ENCODE measurements around the gene PILRA.
A peak's percentile ranks its signal among the peaks of the same experiment; 100 is the strongest.

Gene PILRA

DNA sequence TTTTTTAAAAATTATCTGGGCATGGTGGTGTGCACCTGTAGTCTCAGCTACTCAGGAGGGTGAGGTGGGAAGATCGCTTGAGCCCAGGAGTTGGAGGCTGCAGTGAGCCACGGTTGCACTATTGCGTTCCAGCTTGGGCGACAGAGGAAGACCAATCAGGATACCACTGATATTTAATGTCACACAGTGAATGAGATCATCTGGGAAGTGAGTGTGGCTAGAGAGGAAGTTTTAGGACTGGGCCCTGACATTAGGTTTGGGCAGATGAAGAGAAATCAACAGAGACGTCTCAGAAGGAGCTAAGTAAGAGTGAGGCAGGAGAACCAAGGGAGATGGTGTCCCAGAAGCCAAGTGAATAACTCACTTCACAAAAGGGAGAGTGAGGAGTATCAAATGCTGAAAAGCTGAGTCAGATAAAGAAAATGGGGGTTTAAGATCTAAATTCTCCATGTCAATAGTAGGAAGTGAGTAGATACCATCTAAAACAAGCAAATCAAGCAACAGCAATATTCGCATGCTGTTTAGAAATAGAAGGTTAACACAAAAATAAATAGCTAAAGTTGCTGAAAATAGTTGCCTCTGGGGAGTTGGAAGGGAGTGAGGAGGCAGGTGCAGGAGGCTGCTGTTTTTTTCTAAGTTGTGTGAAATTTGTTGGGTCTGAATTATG, 11.5 kb downstream of the PILRA start:
- H3K27ac Mint-ChIP-seq, result no peak overlapping the region
- DNase-seq (ENCODE audit: low spot score in 2 of 2), result no peak

DNA sequence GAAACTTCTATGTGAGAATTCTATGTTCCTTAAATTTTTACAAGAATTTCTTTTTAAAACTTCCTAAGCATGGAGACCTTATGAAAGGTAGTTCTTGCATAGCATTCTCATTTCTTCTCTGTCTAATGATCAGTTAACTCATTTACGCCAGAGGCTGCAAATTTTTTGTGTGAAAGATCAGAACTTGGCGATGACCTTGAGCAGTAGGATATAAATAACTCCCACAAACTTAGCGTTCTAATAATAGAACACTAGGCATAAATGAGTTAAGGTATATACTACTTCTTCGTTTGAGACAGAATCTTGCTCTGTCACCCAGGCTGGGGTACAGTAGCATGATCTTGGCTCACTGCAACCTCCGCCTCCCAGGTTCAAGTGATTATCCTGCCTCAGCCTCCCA, 13.7 kb downstream of the PILRA start:
- Mint-ChIP-seq H3K36me3 (no peaks in the 10 kb centered on the region), H3K9me3 (no peaks in the 10 kb centered on the region), H3K4me3 (no peak overlapping the region), H3K27ac (no peak overlapping the region), H3K4me1 (peaks cover 11% of the 10 kb centered on the region)
- ATAC-seq (no peak), DNase-seq (ENCODE audit: low spot score in 2 of 2) (no peak)

More for the DNA sequence above, 11.5 kb downstream of the PILRA start:
- Mint-ChIP-seq H3K36me3 (no peaks in the 10 kb centered on the region), H3K9me3 (no peaks in the 10 kb centered on the region), H3K4me3 (no peak overlapping the region), H3K4me1 (peaks cover 11% of the 10 kb centered on the region)
- ATAC-seq, result no peak

DNA sequence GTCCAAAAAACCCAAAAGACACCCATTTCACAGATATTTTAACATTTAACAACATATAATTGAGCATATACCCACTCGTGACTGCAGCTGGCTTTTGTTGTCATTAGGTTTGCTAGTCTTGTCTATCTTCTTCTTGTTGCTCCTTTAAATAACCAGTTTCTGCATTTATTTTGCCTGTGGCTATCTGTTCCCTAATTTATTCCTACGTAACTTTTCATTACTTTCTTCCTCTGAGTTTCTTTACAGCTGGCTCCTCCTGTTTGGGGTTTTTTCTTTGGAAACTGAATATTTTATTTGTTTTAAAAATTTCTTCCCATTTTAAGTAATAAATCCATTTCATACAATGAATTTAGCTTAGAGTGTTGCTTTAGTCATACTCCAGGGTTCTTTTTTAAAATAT, 14.4 kb downstream of the PILRA start:
- Mint-ChIP-seq H3K27ac (no peak overlapping the region), H3K9me3 (no peaks in the 10 kb centered on the region), H3K4me3 (no peak overlapping the region), H3K36me3 (no peaks in the 10 kb centered on the region), H3K4me1 (peaks cover 6% of the 10 kb centered on the region)
- ATAC-seq (no peak), DNase-seq (ENCODE audit: low spot score in 2 of 2) (no peak)

DNA sequence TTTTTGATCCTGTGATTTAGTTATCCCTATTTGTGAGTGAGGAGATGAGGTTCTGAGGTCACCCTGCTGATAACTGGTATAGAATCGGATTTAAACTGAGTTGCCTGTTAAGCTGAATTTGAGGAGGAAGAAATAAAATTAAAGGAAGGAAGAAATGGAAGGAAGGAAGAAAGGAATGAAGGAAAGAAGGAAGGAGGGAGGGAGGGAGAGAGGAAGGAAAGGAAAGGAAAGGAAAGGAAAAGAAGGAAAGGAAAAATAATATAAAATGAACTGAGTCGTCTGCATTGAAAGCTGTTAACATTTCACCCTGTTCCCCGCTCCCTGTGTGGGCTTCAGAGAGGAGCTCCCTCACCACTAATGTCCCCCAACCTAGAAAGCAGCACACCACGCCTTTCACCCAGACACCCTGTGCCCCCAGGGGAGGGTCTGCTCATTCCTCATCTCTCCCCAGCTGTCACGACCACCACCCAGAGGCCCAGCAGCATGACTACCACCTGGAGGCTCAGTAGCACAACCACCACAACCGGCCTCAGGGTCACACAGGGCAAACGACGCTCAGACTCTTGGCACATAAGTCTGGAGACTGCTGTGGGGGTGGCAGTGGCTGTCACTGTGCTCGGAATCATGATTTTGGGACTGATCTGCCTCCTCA, 16.3 kb downstream of the PILRA start:
- H3K4me3 Mint-ChIP-seq, result no peak overlapping the region
- H3K27ac Mint-ChIP-seq, result no peak overlapping the region
- ATAC-seq (no peak), DNase-seq (ENCODE audit: low spot score in 2 of 2) (no peak)
- H3K9me3 Mint-ChIP-seq, result no peaks in the 10 kb centered on the region
- H3K4me1 Mint-ChIP-seq, result no peaks in the 10 kb centered on the region
- no peaks in the 10 kb centered on the region for H3K36me3 Mint-ChIP-seq

- Mint-ChIP-seq H3K4me1 (no peaks in the 10 kb centered on the region), H3K36me3 (no peaks in the 10 kb centered on the region), H3K9me3 (no peaks in the 10 kb centered on the region), H3K4me3 (no peak overlapping the region), H3K27ac (no peak overlapping the region)
- ATAC-seq (no peak), DNase-seq (ENCODE audit: low spot score in 2 of 2) (no peak)
Observed at GRCh38 chr7:100390286-100391009, 17.2 kb downstream of the PILRA start.

GRCh38 chr7:100393233-100393905, 20.1 kb downstream of the PILRA start:
- no peaks in the 10 kb centered on the region for H3K9me3 Mint-ChIP-seq
- ATAC-seq (no peak), DNase-seq (ENCODE audit: low spot score in 2 of 2) (no peak)
- H3K4me3 Mint-ChIP-seq, result no peak overlapping the region
- peaks cover 8% of the 10 kb centered on the region for H3K36me3 Mint-ChIP-seq
- H3K27ac Mint-ChIP-seq, result no peak overlapping the region
- peaks cover 18% of the 10 kb centered on the region for H3K4me1 Mint-ChIP-seq

GRCh38 chr7:100394077-100394476, 20.8 kb downstream of the PILRA start:
- DNase-seq (ENCODE audit: low spot score in 2 of 2) (no peak), ATAC-seq (no peak)
- Mint-ChIP-seq H3K27ac (no peak overlapping the region), H3K4me1 (peaks cover 22% of the 10 kb centered on the region), H3K36me3 (peaks cover 11% of the 10 kb centered on the region), H3K9me3 (no peaks in the 10 kb centered on the region), H3K4me3 (no peak overlapping the region)

DNA sequence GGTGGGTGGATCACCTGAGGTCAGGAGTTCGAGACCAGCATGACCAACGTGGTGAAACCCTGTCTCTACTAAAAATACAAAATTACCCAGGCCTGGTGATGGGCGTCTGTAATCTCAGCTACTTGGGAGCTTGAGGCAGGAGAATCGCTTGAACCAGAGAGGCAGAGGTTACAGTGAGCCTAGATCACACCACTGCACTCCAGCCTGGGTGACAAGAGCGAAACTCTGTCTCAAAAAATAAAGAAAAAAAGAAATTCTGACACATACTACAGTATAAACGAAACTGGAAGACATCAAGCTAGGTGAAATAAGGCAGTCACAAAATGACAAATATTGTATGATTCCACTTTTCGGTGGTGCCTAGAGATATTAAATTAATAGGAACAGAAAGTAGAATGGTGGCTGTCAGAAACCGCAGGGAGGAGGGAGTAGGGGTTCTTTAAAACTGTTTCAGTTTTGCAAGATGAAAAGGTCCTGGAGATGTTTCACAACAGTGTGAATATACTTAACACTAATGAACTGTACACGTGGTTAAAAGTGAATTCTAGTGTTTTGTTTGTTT, 23.2 kb downstream of the PILRA start:
- DNase-seq (ENCODE audit: low spot score in 2 of 2) (peak in 1 of 2 donors; percentile 67), ATAC-seq (peak; percentile 98)
- H3K4me1 Mint-ChIP-seq, result peaks cover 22% of the 10 kb centered on the region
- H3K4me3 Mint-ChIP-seq, result peak overlapping the region; percentile 28
- H3K9me3 Mint-ChIP-seq, result no peaks in the 10 kb centered on the region
- H3K36me3 Mint-ChIP-seq, result peaks cover 11% of the 10 kb centered on the region
- peak overlapping the region; percentile 80 for H3K27ac Mint-ChIP-seq

DNA sequence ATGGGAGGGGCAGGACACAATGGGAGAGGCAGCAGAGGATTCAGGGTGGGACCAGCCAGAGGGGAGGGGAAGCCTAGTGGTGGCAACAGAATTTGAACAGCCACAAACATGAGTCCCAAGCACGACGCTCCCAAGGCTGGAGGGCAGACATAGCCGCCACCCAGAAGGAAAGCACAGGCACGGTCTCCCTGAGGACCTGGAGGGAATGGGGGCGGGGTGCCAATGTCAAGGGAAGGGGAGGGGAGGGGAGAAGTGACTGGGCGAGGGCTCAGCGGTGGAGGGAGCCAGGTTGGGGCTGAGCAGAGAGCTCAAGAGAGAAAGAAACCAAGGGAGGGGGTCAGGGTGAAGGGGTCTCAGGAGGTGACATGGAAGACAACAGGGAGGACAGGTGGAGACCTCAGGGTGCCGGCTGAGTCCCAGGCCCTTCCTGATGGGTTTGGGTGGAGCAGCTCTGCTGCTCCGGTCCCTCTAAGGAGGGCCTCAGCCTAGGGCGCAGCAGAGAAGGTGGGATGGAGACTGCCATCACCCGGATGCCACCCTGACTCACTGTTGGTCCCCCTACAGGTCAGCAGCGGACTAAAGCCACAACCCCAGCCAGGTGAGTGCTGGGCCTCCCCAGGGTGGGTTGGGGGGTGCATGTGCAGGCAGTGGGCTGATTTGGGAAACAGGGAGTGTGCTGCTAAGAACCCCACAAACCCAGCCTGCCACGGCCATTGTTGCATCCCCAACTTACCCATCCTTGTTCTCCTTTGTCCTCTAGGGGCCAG, 24.2 kb downstream of the PILRA start:
- Mint-ChIP-seq H3K4me1 (peaks cover 22% of the 10 kb centered on the region), H3K9me3 (no peaks in the 10 kb centered on the region), H3K4me3 (peak overlapping the region; percentile 28), H3K36me3 (peaks cover 11% of the 10 kb centered on the region), H3K27ac (peak overlapping the region; percentile 80)
- ATAC-seq, result no peak
- DNase-seq (ENCODE audit: low spot score in 2 of 2), result no peak

DNA sequence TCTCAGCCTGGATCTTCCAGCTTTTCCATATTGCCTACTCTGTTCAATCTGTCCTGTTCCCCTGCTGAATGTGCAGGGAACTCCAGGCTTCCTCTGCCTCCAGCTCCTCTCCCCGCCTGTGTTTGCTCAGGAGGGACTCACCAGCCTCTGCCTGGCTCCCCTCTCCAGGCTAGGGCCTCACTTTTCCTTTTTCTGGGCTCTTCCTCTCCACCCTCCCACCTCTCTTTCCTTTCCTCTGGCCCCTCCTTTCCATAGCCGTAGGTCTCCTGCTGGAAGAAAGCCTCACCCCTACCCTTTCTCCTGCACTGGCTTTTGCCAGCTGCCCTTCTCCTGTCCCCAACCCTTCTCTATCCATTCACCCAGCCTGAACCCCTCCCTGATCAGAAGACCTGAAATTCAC, 25.0 kb downstream of the PILRA start:
- ATAC-seq (no peak), DNase-seq (ENCODE audit: low spot score in 2 of 2) (no peak)
- Mint-ChIP-seq H3K9me3 (no peaks in the 10 kb centered on the region), H3K4me3 (no peak overlapping the region), H3K36me3 (peaks cover 11% of the 10 kb centered on the region), H3K4me1 (peaks cover 22% of the 10 kb centered on the region), H3K27ac (peak overlapping the region; percentile 74)

DNA sequence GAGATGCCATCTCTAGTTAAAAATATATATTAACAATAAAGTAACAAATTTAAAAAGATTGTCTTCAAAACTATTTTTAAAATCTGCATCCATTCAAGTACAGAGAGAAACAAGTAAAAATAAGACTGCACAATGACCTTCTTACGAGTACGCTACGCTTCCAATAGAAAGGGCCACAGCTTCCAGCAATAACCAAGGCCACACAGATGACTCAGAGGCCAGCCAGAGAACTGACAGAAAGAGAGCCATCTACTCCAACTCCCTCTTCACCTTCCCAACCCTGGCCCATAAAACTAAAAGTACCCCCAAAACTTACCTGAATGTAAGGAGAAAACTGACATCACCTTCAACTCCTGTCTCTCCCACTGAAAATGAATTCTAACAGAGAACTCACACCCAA, 26.8 kb downstream of the PILRA start:
- no peak for DNase-seq (ENCODE audit: low spot score in 2 of 2)
- Mint-ChIP-seq H3K4me1 (peaks cover 22% of the 10 kb centered on the region), H3K36me3 (peaks cover 11% of the 10 kb centered on the region), H3K4me3 (no peak overlapping the region), H3K27ac (no peak overlapping the region), H3K9me3 (no peaks in the 10 kb centered on the region)
- ATAC-seq, result no peak

GRCh38 chr7:100400656-100401055, 27.4 kb downstream of the PILRA start:
- DNase-seq (ENCODE audit: low spot score in 2 of 2) (no peak), ATAC-seq (no peak)
- Mint-ChIP-seq H3K4me3 (no peak overlapping the region), H3K4me1 (peaks cover 22% of the 10 kb centered on the region), H3K36me3 (peaks cover 11% of the 10 kb centered on the region), H3K9me3 (no peaks in the 10 kb centered on the region), H3K27ac (no peak overlapping the region)

DNA sequence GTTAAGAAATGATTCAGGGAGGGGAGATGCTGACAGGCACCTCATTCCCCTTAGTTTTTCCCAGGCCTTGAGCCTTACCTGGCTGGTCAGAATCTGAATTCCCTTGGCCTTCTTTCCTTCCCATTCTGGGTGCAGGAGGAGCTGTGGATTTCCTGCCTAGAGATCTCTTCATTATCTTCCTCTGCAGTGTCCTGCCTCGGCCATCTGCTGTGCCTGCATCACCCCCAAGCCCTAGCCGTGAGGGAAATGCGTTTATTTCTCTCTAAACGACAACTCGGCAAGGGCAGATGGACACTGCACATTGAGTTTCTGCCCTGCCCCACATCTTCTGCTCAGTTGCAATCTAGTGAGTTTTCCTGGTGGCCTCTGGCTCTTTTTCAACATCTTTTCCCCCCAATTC, 28.5 kb downstream of the PILRA start:
- H3K27ac Mint-ChIP-seq, result no peak overlapping the region
- ATAC-seq, result no peak

DNA sequence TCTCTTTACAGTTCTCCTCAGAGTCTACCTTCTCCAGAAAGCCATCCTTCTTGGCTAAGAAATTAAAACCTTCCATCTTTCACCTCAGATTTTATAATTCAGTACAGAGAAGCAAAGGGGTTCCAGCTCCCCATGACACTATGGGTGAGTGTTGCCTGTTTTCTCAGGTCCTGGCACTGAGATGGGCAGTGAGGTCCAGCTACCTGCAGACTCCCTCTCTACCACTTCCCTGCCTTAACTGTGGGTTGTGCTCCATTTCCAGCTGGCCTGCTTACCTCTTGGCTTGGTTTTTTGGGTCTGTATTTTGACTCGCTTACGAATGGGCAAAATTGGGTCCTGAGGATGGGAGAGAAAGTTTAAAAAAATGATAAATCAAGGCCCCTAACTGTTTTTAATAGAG, 29.0 kb downstream of the PILRA start:
- peaks cover 6% of the 10 kb centered on the region for H3K36me3 Mint-ChIP-seq
- no peak for DNase-seq (ENCODE audit: low spot score in 2 of 2)
- no peak for ATAC-seq
- H3K4me1 Mint-ChIP-seq, result peaks cover 13% of the 10 kb centered on the region
- H3K27ac Mint-ChIP-seq, result no peak overlapping the region
- no peak overlapping the region for H3K4me3 Mint-ChIP-seq
- no peaks in the 10 kb centered on the region for H3K9me3 Mint-ChIP-seq

More for the DNA sequence above, 28.5 kb downstream of the PILRA start:
- Mint-ChIP-seq H3K4me1 (peaks cover 17% of the 10 kb centered on the region), H3K4me3 (no peak overlapping the region), H3K36me3 (peaks cover 6% of the 10 kb centered on the region), H3K9me3 (no peaks in the 10 kb centered on the region)
- DNase-seq (ENCODE audit: low spot score in 2 of 2), result no peak

DNA sequence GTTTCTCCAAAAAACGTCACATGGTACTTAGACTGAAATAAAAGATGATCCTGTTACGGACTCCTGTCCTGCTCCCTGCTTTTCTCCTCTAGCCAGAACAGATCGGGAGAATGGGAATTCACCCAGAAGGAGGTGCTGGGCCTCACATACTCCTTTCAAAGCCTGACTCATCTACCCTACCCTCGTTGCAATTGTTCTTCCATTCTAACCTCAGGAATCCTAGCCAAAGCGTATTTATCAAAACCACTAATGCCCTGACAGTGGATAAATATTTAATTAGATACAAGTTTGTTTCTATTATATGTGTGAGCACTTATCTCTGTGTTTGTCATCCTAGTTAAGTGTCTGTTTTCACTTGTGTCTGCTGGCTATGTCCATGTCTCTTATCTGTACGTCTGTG, 33.5 kb downstream of the PILRA start:
- H3K36me3 Mint-ChIP-seq, result no peaks in the 10 kb centered on the region
- H3K4me3 Mint-ChIP-seq, result no peak overlapping the region
- no peak overlapping the region for H3K27ac Mint-ChIP-seq
- no peak for ATAC-seq
- no peak for DNase-seq (ENCODE audit: low spot score in 2 of 2)
- H3K9me3 Mint-ChIP-seq, result no peaks in the 10 kb centered on the region
- no peaks in the 10 kb centered on the region for H3K4me1 Mint-ChIP-seq
